Measurements from ENCODE around the gene LRRC57.
"Not testable (repeated sequence)": the region's sequence is repeated elsewhere in the genome, so short reads cannot be mapped to it uniquely, and the experiment has no call there.

LRRC57 gene

DNA sequence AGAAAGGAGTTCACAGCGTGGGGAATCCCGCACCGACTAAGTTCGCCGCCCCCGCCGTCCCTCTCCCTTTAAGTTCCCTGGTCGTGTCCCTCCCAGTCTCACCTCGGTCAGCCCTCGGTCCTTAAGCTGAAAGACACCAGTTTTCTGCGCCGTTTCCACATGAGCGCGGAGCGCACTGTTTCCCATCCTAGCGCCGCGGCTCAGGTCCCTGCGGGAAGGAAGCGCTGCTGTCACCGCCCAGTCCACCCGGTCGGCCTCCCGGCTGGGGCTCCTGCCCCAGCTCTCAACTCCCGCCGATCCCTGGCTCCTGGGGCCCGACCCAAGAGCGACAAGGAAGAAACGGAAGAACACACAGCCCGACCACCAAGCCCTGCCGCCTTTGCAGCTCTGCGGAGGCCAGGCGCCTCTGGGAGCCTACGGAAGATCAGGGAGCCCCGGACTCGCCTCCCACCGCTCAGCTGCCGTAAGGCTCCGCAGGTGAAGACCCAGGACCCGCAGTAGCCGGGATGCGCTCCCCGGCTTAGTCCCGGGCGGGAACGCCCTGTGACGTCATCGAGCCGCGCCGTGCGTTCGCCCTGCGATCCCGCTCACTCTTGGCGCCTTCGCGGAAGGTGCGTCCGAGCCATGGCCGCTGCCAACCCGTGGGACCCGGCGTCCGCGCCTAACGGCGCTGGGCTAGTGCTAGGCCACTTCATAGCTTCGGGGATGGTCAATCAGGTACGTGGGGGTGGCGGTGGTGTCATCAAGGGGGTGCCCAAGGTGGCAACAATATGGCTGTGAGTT lies at the start of gene LRRC57, which contains the start of gene HAUS2:
Gene LRRC57 (minus strand): TSS at position 545 of the 783 bp plus-strand sequence. CDS start 359 bp downstream, at position 186.
Gene HAUS2 (plus strand): TSS at position 590 of the 783 bp plus-strand sequence. CDS start 35 bp downstream, at position 625.
- DNase-seq (ENCODE audit: low read depth in 2 of 2) = peak; percentile 84 to 88

DNA sequence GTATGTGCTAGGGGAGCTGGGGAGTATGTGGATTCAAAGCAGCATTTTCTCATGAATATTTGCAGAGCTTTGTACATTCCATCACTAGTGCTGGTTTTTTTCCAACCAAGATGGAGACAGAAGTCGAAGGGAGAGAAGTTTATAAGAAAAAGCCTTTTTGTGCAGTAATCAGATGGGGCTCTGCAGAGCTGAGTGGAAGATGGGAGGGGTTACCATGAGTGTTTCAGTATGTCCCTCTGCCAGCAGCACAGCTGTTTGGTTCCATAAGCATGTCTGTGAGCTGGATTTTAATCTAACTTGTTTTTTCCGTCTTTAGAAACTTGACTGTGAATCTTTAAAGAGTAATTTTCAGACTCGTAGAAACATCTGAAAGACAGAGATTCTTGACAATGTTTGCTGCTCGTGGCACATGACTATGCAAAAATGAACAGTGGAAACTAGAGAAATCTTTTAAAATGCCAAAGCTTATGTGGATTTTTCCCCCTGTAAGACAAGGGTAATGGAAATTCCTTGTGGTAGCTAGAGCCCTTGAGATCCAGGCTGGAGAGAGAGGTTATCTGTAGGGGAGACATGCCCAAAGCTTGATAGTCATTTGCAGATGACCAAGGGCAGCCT lies 47.1 kb upstream of the LRRC57 start:
- no peak for DNase-seq (ENCODE audit: low read depth in 2 of 2)

DNA sequence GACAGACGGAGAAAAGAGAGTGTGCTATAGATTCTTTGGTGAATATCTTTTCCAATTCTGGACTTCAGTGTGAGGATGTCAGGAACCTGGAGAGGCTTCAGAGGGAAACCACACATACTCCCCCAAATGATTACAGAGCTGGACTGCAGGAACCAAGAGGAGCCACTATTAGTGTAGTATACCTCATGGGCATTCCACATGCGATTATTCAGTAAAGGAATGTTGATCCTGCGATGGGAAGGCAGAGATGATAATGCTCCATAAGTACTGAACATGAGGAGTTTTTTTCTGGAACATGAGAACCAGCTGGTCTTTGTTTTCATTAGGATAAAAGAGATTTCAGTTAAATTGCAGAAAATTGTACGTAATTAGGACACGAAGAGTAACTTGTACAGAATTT lies 45.5 kb upstream of the LRRC57 start:
- no peak for DNase-seq (ENCODE audit: low read depth in 2 of 2)

DNA sequence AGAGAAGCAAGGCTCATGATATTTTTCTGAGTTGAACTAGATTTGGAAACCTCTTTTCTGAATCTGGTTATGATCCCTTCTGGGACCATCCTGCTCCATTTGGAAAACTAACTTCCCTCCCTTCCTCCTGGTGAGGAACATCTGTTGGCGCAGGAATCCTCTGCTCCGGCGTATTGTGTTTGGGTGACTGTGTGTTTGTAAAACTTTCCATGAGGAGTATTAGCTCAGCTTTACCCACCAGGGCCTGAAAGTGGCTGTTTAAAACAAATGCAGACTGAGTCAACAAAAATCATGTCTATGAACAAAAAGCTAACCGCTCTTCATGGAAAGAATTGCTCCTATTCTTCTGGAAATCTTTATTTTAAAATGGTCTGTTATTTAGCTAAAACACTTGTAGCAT lies 44.5 kb upstream of the LRRC57 start:
- no peak for DNase-seq (ENCODE audit: low read depth in 2 of 2)

DNA sequence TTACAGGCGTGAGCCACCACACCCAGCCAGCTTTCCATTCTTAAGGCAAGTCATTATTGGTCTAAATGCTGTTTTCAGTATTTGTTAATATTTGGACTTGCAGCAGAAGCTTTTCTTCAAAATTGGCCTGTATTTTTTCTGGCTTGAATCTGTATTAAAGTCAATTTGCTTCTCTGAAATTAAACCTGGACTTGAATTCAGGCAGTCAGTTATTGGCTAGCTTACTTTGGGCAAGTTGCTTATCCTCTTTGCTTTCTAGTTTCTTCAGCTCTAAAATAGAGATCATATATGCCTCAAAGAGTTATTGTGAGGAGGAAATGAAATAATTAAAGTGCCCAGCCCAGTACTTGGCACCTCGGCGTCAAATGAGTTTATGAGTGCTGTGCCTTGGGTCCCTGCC lies 44.1 kb upstream of the LRRC57 start:
- DNase-seq (ENCODE audit: low read depth in 2 of 2) = no peak

DNA sequence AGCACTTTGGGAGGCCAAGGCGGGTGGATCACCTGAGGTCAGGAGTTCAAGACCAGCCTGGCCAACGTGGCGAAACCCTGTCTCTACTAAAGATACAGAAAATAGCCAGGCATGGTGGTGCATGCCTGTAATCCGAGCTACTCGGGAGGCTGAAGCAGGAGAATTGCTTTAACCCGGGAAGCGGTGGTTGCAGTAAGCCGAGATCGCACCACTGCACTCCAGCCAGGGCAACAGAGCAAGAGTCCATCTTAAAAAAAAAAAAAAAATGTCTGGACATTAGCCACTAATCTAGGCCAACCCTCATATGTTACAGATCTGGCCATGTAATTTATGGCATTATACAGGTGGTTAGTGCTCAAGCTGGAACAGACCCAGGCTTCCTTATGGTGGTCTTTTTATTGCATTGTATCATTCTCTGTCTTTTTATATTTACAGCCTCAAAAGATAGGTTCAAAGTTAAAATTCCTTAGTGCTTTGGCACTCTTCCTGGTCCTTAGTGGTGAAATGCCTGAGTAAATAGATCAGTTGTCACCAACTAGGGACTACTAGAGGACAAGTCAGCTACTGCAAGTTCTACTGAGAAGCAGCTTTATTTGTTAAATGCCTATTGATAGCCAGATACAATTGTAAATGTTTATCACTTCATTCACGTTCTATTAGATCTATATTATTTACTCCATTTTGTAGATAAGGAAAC lies 42.8 kb upstream of the LRRC57 start:
- DNase-seq (ENCODE audit: low read depth in 2 of 2) = no peak

DNA sequence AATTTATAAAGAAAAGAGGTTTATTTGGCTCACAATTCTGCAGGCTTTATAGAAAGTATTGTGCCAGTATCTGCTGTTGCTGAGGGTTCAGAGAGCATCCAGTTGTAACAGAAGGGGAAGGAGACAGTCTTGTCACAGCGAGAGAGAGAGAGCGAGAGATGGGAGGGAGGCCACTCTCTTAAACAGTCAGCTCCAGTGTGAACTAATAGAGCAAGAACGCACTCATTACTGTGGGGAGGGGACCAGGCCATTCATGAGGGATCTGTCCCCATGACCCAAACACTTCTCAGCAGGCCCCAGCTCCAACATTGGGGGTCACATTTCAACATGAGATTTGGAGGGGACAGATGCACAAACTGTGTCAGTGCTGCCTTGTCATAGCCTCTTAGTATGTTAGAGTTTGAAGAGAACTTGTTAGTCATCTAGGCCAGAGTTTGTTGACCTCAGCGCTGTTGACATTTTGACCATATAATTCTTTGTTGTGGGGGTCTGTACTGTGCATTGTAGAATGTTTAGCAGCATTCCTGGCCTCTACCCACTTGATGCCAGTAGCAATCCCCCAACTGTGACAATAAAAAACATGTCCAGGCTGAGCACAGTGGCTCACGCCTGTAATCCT lies 42.1 kb upstream of the LRRC57 start:
- no peak for DNase-seq (ENCODE audit: low read depth in 2 of 2)

DNA sequence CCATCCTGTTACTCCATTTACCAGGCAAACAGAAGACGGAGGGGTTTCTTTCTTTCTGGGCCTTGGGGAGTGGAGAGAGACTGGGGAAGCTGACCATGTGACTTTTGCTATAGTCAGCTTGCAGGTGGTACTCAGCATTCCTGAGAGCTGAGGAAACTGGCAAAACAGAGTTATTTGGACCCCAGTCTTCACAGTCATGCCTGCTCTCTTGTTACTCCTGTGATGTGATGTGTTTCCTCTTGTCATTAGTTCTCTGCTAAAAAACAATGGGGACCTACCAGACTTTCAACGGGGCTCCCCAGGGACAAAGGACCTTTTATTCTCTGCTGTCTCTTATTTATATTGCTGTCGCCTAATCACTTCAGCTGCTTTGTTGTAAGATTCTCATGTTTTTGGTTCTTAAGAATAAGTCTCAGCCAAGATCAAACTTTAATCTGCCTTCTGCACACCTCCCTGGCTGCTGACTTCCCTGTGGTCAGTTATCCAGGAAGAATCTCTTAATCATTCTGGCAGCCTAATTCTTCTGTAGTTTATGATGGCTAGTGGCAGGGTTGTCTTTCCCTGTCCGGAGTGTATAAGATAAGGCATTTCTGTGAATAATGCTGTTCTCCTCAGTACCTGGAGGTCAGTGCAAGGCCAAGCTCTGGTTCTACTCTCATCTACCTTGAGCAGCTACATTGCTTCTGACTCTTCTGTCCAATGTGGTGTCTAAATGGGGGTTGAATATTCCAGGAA lies 35.6 kb upstream of the LRRC57 start:
- no peak for DNase-seq (ENCODE audit: low read depth in 2 of 2)

DNA sequence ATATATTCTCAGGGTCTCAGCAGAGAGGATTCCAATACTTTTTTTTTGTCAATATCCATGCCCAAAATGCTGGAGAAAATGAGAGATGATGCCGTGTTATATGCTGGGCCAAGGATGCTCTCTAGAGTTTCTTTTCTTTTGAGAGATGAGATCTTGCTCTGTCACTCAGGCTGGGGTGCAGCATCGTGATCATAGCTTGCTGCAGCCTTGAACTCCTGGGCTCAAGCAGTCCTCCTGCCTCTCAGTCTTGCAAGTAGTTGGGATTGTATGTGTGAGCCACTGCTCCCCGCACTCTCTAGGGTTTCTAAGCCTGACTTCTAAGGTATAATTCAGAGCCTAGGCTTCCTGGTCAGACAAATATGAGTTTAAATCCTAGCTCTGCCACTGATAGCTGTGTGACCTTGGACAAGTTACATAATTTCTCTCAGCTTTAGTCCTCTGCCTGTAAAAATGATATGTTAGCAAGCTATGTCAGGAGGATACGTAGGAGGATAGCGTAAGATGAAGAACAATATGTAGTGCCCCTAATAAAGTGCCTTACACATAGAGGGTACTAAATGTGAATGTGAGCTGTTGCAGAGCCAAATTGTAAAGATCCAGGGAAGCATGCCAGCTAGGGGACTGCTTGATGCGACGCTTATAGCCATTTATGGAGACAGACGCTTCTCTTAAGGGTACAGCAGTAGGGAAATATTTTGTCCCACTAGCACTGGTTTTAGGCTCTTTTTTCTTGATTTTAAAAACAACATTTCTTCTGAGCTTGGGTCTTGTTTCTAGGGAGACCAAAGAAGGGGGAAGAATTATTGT lies 34.2 kb upstream of the LRRC57 start:
- DNase-seq (ENCODE audit: low read depth in 2 of 2) = no peak

DNA sequence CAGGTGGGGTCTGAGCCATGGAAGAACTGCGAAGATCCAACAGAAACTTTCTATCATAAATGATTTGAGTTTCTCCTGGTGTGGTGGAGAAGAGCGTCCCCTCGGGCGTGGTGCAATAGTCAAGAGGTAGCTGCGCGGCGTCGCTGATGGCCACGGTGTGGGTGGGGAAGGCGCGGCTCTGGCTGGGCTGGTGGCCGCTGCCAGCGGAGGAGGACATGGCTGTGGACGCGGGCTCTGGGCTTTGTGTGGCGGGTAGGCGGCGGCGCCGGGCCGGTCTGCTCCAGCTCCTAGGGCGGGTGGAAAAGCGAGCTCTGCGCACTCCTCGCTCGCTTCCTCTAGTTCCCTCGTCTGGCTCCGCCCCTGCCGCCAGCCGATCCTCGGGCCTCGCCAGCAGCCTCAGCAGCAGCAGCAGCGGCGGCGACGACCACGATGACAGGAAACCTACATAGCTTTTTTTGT lies 32.7 kb upstream of the LRRC57 start:
- peak; percentile 66 to 79 for DNase-seq (ENCODE audit: low read depth in 2 of 2)

DNA sequence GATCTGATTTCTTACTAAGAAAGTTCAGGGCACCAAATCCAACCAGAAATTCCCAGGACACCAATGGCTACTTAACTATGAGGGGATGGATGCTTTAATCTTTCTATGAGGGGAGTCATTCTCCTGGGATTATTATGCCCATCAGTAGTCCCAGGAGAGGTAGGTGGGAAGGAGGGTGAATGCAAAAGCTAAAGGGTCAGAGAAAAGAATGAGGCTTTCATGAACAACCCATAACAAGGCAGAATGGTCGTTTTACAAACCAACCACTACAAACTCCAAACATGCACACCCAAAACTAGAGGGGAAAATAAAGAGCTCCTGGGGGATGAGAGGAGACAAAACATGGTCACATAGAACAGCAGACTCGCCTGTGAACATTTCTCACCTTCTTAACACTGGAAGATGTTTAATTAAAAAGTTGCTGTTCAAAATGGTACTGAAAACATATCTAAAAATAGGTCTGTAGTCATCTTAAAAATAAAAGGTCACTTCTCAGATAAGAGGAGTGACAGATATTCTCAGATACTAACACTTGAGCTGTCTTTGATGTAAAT lies 30.5 kb upstream of the LRRC57 start:
- no peak for DNase-seq (ENCODE audit: low read depth in 2 of 2)

DNA sequence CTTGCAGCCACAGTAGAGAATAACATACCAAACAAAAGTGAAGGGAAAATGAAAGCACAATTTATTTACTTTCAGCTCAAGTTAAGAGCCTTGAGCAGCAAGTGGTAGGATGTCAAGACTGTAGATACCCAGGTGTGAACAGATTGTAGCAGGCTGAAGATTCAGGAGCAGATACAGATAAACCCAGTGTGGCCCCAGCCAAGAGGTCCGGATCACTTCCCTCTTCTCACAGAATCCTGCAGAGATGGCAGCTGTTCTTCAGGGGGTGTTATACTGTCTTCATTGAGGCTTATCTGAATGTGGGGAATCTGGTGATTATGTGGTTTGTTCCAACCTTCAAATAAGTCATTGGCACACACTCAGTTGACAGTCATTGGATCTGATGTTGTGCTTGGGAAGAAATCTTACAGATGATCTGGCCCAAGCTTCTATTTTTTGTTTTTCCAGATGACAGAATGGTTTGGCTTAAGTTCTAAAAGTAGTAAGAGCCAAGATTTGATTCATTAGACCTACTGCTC lies 29.0 kb upstream of the LRRC57 start:
- DNase-seq (ENCODE audit: low read depth in 2 of 2) = no peak

DNA sequence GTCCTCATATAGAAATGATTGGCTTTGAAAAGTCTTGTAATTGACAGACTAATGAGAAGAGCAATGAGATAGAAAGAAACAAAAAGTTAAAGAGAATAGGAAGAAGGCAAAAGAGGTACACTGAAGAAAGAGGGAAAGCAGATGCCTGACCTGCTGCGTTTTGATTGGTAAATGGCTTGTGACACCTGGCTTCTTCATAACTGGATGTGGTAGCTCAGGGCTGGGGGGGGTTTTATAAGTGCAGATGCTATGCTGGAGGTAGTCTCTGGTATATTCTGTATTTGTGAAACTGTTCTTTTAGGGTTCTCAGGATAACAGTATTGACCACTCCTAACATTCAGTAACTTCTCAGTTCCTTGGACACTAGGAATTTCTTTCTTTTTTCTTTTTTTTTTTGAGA lies 28.2 kb upstream of the LRRC57 start:
- no peak for DNase-seq (ENCODE audit: low read depth in 2 of 2)

DNA sequence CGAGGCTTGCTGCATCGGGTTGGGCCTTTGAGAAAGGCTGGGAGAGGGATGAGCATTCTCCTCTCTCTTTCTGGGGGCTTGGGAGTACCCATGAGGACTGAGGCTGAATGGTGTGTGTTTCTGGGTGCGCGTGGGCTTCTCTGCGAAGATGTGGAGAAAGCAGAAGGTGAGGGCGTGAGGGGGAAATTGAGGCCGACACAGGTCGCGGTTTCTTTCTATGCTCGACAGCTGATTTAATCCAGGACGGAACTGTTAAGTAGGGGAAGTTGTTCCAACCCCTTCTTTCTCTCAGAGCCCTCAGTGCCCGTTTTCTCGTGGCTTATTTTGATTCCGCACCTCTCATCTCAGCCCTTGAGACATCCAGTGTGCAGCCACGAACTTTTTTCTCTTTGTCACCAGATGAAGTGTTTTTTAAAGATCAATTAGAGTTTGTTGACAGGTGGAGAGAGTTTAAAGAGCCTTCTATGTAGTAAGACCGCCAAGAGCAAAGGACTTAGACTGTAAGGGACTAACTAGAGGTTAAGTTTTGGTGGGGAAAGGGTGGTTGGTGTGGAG lies 27.5 kb upstream of the LRRC57 start:
- no peak for DNase-seq (ENCODE audit: low read depth in 2 of 2)

DNA sequence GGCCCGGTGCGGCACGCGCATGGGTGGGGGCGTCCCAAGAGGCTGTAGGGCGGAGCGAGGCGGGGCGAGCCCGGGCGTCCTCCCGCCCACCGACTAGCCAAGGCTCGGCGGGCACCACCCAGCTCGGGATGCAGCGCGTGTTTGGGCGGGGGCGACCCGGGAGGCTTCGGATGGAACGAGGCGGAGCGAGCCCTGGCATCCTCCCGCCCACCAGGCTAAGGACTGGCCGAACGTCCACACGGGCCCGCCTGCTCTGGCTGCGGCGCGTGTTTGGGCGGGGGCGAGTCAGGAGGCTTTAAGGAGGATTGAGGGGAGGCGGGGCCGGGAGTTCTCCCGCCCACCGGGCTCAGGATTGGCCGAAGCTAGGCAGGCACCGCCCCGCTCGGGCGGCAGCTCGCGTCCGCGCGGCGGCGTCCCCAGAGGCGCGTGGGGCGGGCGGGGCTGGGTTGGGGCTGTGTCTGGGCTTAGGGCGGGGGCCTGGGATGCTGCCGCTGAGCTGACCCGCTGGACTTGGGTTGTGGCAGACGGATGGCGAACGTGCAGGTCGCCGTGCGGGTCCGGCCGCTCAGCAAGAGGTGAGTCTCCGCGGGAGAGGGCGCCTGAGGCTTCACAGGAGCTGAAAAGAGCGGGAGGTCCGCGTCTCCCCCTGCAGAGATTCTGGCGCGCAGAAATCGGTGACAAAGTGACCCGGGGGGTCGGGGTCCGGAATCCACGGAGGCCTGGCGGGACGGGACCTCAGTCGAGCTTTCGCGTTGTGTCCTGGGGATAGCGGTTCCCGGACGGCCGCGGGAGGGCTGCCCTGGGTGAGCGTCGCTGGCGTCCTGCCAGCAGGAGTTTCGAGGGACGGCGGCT lies 26.8 kb upstream of the LRRC57 start, which contains the start of gene STARD9:
Gene STARD9 (plus strand): TSS at position 419 of the 852 bp plus-strand sequence. CDS start 110 bp downstream, at position 529.
- peak; percentile 93 to 94 for DNase-seq (ENCODE audit: low read depth in 2 of 2)

DNA sequence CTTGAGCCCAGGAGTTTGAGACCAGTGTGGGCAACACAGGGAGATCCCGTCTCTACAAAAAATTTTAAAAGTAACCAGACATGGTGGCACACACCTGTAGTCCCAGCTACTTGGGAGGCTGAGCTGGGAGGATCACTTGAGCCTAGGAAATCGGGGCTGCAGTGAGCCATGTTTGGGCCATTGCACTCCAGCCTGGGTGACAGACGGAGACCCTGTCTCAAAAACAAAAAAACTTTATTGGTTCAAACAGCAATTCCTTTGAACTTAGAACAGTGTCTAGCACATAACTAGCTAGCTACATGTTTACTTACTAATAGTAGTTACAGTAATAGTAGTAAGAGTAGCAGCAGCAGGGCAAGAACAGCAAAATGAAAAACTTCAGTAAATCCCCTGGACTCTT lies 10.1 kb upstream of the LRRC57 start:
- no peak for DNase-seq (ENCODE audit: low read depth in 2 of 2)

DNA sequence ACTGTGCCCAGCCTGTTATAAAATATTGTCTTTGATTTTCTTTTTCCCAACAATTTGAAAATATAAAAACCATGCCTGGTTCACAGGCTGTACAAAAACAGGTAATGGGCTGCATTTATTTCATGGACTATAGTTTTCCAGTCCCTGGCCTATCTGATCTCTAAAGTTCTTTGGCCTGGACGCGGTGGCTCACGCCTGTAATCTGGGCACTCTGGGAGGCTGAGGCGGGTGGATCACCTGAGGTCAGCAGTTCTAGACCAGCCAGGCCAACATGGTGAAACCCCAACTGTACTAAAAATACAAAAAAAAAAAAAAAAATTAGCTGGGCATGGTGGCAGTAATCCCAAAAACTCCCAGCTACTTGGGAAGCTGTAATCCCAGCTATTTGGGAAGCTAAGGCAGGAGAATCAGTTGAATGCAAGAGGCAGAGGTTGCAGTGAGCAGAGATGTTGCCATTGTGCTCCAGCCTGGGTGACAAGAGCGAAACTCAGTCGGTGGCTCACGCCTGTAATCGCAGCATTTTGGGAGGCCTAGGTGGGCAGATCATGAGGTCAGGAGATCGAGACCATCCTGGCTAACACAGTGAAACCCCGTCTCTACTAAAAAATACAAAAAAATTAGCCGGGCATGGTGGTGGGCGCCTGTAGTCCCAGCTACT lies 8.1 kb upstream of the LRRC57 start:
- DNase-seq (ENCODE audit: low read depth in 2 of 2) = not testable (repeated sequence)

DNA sequence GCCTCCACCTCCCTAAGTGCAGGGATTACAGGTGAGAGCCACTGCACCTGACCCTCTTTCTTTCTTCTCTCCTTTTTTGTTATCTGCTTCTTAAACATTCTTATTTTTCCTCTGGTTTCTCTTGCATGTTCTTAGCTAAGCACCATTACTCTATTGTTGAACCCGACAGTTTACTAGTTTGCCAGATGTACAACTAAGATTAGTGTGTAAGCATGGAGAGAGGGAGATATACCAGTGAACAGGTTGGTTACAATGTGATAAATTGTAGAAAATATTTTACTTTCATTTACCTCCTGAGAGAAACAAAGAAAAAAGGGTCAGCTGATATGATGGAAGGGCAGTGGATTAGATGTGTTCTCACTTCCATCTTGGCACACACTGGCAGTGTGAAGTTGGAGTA lies 5.0 kb upstream of the LRRC57 start:
- no peak for DNase-seq (ENCODE audit: low read depth in 2 of 2)

All from stimulated activated CD4-positive, alpha-beta T cell treated with anti-CD3 and anti-CD28 coated beads, Interleukin-4, amount 100 ng/mL, for 48 hours (primary cell).